GM21529 (cell line): ENCODE results near the gene NT5DC3.
"Not testable (repeated sequence)": the region's sequence is repeated elsewhere in the genome, so short reads cannot be mapped to it uniquely, and the experiment has no call there.

Experiments
- ATAC-seq: cut with Tn5 transposase; IDR thresholded peaks from one replicate; pipeline ENCODE4 v1.9.1; 2021; ENCODE audit not compliant: unreplicated experiment

NT5DC3 gene

DNA sequence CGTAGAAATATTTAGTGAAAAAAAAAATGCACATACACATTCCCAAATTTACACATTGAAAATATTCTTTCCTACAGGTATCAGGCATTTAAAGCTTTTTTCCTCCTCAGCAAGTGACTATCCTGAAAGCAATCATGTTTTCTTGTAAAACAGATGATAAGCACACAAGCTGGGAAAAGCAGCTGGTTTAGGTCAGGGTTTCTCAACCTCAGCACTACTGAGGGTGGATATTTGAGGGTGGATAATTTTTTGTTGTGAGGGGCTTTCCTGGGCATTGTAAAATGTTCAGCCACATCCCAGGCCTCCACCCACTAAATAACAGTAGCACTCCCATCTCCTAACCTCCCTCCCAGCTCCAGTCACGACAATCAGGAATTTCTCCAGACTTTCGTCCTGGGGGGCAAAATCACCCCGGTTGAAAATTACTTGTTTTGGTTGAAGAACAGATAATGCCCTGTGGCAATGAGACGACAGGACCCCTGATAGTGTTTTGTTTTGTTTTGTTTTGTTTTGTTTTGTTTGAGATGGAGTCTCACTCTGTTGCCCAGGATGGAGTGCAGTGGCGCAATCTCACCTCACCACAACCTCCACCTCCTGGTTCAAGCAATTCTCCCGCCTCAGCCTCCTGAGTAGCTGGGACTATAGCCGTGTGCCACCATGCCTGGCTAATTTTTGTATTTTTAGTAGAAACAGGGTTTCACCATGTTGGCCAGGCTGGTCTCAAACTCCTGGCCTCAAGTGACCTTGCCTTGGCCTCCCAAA lies 15.0 kb upstream of the NT5DC3 start:
- no peak for ATAC-seq

DNA sequence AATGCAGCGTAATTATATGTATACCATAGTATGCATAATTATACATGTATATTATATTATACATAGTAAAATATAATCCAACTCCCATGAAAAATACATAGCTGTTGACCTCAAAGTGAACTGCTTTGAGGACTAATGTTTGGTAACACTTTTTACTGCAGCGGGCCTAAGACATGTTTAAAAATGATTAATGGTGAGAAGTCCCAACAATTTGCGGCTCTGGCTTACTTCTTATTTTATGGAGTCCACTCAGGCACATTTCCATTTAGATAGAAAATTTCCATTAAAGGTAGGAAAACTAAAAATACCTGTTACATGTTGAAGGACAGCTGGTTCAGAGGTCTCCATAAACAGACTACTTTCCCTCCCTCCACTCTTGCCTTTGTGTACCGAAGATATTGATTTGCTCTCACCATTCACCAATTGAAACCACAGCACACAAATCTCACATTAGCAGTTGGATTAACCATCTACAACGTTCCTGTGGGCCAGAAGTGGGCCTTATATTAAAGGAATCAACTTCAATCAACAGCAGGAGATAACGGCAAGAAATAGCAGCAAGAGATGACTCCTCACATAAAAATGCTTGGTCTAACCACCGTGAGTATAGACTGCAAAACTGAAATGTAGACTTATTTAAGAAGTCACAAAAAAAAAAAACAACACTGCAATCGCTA lies 14.1 kb upstream of the NT5DC3 start:
- ATAC-seq = no peak

DNA sequence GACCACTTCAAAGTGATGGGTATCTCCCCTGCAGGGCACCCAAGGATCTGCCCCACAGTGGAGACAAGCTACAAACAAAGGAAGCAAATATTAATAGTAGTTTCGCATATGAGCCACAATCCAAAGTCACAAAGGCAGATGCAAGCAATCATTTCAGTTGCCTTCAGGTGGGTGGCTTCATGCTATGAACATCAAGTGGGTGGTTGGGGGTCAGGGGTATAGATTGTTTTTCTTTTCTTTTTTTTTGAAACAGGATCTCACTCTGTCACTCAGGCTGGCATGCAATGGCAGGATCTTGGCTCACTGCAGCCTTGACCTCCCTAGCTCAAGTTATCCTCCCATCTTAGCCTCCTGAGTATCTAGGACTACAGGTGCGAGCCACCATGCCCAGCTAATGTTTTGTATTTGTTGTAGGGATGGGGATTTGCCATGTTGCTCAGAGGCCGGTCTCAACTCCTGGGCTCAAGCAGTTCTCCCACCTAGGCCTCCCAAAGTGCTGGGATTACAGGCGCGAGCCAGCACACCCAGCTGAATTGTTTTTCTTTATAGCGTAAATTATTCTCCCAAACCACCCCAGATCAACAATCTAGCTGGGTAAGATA lies 13.4 kb upstream of the NT5DC3 start:
- no peak for ATAC-seq

DNA sequence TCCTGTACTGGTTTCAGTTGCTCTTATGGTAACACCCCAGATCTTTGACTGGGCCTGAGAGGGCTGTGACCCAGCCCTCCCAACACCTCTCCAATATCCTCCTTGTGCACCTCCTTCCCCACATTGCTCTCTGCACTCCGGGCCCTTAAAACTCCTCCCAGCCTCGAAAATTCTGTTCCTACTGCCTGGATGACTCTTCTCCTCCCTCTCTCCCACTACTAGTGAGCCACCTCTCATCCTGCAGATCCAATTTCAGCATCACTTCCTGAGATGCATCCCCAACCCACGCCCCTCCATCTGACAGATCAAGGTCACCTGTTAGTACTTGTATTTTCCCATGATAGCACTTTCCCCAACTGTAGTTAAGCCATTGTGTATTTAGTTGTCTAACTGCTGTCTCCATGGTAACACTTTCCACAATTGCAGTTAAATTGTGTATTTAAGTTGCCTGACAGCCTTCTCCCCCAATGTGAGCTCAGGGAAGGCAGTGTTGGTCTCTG lies 11.5 kb upstream of the NT5DC3 start:
- no peak for ATAC-seq

DNA sequence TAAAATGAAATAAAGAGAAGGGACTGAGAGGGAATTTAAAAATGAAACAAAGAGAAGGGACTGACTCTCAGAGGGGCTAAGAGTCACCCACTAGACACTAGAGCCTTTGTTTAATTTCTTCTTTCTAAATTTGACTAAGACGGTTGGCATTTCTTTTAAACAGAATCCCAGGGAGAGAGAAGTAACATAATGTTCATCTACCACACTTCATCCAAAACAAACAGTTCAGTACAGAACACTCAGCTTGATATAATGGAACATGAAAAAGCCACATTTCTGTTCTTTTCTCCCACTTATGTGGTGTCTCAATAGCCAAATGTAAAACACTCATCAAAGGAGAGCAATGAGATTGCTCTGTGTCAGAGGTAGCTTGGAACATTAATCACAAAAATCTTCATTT lies 10.1 kb upstream of the NT5DC3 start:
- no peak for ATAC-seq

DNA sequence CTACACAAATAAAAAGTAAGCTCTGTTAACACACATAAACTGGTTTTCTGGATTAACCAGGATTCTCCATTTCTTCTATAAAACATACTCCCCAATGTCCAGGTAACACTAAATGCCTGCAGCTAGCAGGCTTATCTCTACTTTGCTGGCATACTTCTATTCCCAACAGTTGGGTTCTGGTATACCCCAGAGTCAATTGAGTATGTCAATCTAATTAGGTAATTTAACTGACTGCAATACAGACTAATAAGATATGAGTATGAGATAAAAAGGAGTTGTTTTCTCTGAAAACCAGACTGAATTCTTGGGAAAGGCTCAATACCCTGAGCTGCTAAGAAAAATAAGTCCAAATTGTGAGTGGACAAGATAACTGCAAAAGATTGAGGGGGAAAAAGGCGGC lies 9.4 kb upstream of the NT5DC3 start:
- ATAC-seq = no peak

GRCh38 chr12:103848917-103849491 lies 8.0 kb upstream of the NT5DC3 start:
- ATAC-seq = no peak

DNA sequence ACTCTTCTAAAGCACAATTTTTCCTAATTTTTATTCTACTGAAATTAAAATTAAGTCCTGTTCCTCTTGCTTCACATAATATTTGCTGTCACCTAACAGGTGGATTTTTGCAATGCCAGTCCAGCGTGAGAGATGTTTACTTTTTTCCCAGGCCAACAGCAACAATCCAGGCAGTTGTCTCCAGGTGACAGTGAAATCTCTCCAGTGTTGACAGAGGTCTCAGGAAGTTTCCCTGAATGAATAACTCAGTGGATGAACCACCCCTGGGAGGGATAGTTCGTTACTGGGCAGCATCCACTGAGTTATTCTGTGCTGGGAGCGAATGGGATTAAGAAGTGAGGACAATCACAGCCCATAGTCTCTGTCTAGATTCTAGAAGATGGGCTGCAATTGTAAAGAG lies 7.1 kb upstream of the NT5DC3 start:
- ATAC-seq = no peak

DNA sequence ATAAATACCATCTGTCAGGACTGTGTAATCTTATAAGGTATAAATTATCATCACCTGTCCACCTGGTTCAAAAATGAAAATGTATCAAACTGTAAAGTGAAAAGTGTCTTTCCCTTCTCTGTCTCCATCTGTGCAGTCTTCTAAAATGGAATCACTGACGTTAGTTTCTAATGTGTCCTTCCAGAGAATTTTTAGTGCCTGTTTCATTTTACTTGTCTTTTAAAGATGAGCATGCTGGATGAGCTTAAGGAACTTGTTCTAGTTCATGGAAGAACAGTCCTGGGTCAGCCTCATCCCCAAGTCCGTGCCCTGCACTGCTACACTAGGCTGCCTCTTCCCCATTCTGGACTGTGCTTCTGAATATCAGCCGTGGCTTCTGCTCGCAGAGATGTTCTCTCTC lies 5.4 kb upstream of the NT5DC3 start:
- no peak for ATAC-seq

DNA sequence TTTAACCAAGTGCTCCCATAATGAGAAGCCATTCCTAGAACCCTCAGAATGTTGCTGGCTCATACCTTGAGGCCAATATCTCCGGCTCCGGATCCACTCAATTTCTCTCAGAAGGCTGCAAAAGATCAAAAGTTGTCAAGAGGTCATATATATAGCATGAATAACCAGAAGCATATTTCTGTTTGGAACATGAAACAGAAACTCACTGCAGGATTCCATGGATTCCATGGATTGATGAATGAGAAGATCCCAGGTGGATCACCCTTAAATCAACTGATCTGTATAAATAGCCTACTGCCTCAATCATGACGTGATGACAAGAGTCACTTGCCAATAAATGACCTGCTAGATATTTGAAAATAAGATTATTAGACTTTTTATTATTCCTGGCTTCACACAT lies 3.3 kb upstream of the NT5DC3 start:
- no peak for ATAC-seq

GRCh38 chr12:103841690-103842584 lies 903 bp upstream of the NT5DC3 start:
- peak; percentile 2 for ATAC-seq

GRCh38 chr12:103840462-103840875 lies 565 bp downstream of the NT5DC3 start:
- ATAC-seq = peak; percentile 41

DNA sequence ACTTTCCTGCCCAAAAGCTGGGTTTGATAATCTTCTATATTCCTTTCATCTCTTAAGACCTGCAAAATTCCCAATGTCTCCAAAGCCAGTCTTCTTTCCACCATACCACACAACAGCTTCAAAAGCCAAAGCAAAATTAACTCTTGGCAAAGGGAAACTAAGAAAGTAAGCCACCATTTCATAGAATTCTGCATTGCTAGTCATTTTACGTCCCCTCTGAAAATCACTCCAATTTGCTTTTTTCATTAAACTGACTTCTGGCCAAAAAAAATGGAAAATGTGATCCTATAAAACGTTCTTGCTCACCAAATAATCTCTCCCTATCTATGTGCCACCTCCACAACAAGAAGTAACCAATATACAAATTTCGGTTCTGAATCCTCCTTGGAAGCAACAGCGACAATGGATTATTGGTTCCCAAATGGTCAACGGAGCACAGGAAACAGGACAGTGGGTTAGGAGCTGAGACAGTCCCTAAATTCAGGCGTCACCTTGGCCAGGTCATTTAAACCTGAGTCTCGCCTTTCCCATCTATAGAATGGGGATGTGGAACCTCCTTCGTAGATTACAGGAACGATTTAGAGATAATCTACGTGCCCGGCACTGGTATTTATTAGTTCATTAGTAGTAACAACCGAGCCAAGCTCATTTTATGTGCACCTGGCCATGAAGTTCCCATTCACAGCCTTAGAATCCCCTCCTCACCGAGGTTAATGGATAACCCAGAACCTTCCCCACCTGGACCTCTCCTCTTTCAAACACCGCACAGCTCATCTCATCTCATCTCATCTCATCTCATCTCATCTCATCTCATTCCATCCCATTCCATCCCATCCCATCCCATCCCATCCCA lies 1.2 kb downstream of the NT5DC3 start:
- ATAC-seq = no peak

- no peak for ATAC-seq
Measured at GRCh38 chr12:103839103-103839502, 1.9 kb downstream of the NT5DC3 start.

GRCh38 chr12:103838254-103838914 lies 2.6 kb downstream of the NT5DC3 start:
- no peak for ATAC-seq

- ATAC-seq = no peak
Measured at GRCh38 chr12:103836345-103836744, 4.7 kb downstream of the NT5DC3 start.

DNA sequence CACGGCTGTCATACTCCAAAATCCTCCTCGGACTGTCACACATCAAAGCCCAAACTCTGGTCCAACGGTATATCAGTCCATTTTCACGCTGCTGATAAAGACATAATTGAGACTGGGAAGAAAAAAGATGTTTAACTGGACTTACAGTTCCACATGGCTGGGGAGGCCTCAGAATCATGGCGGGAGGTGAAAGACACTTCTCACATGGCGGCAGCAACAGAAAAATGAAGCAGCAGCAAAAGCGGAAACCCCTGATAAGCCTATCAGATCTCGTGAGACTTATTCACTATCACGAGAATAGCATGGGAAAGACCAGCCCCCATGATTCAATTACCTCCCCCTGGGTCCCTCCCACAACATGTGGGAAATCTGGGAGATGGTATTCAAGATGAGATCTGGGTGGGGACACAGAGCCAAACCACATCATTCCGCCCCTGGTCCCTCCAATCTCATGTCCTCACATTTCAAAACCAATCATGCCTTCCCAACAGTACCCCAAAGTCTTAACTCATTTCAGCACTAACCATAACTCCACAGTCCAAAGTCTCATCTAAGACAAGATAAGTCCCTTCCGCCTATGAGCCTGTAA lies 5.2 kb downstream of the NT5DC3 start:
- not testable (repeated sequence) for ATAC-seq

DNA sequence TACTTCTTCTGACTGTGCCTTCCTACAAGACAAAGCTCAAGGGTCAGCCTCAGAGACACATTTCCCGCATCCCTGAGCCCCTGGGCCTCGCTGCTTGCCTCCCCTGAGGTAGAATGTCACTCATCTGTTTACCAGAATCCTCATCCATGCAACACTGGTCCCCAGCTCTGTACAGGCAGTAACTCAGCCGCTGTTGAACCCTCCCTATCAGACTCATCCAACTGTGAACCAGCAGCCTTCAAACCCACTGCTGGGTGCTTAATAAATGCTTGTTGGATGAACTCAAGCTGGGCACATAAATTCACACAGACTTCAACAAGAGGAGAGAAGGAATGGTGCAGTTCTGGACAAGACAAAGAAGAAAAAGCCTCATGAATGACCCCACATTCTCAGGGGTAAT lies 6.1 kb downstream of the NT5DC3 start:
- ATAC-seq = no peak

DNA sequence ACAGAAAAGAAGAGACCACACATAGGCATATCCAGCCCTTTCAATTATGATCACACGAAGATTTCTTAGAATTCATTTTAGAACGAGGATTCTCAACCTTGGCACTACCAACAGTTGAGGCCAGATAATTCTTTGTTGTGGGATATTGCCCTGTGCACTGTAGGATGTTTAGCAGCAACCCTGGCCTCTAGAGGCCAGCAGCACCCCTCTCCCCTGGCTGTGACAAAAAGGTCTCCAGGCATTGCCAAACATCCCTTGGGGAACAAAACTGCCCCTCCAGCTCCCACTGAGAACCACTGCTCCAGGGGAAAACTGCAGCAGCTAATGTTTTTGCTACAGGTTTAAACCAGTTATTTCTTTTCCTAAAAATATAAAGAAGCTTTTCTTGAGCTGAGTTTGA lies 7.1 kb downstream of the NT5DC3 start:
- ATAC-seq = no peak
